ENCODE results near the gene PDK2. TPM values are rescaled to one million over a fixed set of nuclear protein-coding genes. Genes with fewer than 3 reads are reported as not detected.

Gene PDK2
- total RNA-seq, 1 experiment from 2014 or later: 20.4 TPM

DNA sequence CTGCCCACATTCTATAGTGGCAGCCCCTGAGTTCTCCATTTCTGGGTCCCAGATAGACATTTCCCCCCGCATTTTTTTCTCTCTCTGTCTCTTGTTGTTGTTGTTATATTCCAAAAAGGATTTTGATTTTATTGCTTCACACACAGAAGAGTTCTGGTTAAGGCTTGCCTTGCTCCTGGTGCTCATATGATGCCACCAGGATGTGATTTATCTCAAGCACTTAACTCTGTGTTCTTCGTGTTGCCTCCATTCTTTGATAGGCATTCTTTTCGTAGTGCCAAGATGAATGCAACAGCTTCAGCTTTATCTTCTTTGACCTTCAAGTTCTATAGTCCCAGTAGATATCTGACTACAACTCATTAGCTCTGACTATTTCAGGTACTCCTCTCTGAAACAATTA lies 30.1 kb upstream of the PDK2 start:
- intact Hi-C loops (cut with micrococcal nuclease; ENCODE audit: unreplicated experiment): no loop called here
- Histone ChIP-seq H3K27ac (ENCODE audit: low read depth, low read length, poor library complexity, severe bottlenecking) (no peak overlapping the region), H3K36me3 (ENCODE audit: insufficient read depth, low read length, poor library complexity, severe bottlenecking) (no peaks in the 10 kb centered on the region)

GRCh38 chr17:50066995-50067394 lies 28.2 kb upstream of the PDK2 start:
- Histone ChIP-seq H3K9me3 (ENCODE audit: low read depth, low read length, poor library complexity, severe bottlenecking) (no peaks in the 10 kb centered on the region), H3K4me1 (ENCODE audit: insufficient read depth, low read length, poor library complexity, severe bottlenecking) (peaks cover 8% of the 10 kb centered on the region), H3K36me3 (ENCODE audit: insufficient read depth, low read length, poor library complexity, severe bottlenecking) (no peaks in the 10 kb centered on the region), H3K27ac (ENCODE audit: low read depth, low read length, poor library complexity, severe bottlenecking) (no peak overlapping the region), H3K27me3 (replicated peaks; ENCODE audit: insufficient read depth, low read depth, low read length, poor library complexity) (no peaks in the 10 kb centered on the region), H3K4me3 (ENCODE audit: low read depth, low read length, poor library complexity, severe bottlenecking) (no peak overlapping the region)
- no TSS peak for BruUV-seq (replicated peaks)
- ChIA-PET POLR2A (ENCODE audit: low non-redundant PET) (no interaction called here), CTCF (no interaction called here)
- no peak for TF ChIP-seq EZH2 (IDR thresholded peaks at IDR 0.05; ENCODE audit: borderline replicate concordance, low read depth, low read length, poor library complexity, severe bottlenecking)
- no peak for TF ChIP-seq CTCF (conservative IDR thresholded peaks at IDR 0.05; ENCODE audit: low read depth, low read length)
- intact Hi-C loops (cut with micrococcal nuclease; ENCODE audit: unreplicated experiment): no loop called here
- no peak for DNase-seq (ENCODE audit: low spot score)

More for the DNA sequence above, 30.1 kb upstream of the PDK2 start:
- TF ChIP-seq EZH2 (IDR thresholded peaks at IDR 0.05; ENCODE audit: borderline replicate concordance, low read depth, low read length, poor library complexity, severe bottlenecking) (no peak), CTCF (conservative IDR thresholded peaks at IDR 0.05; ENCODE audit: low read depth, low read length) (no peak)
- CTCF ChIA-PET: no interaction called here
- DNase-seq (ENCODE audit: low spot score): no peak
- Histone ChIP-seq H3K9me3 (ENCODE audit: low read depth, low read length, poor library complexity, severe bottlenecking) (no peaks in the 10 kb centered on the region), H3K4me1 (ENCODE audit: insufficient read depth, low read length, poor library complexity, severe bottlenecking) (peaks cover 8% of the 10 kb centered on the region), H3K27me3 (replicated peaks; ENCODE audit: insufficient read depth, low read depth, low read length, poor library complexity) (no peaks in the 10 kb centered on the region), H3K4me3 (ENCODE audit: low read depth, low read length, poor library complexity, severe bottlenecking) (no peak overlapping the region)
- BruUV-seq (replicated peaks): no TSS peak
- POLR2A ChIA-PET (ENCODE audit: low non-redundant PET): no interaction called here

DNA sequence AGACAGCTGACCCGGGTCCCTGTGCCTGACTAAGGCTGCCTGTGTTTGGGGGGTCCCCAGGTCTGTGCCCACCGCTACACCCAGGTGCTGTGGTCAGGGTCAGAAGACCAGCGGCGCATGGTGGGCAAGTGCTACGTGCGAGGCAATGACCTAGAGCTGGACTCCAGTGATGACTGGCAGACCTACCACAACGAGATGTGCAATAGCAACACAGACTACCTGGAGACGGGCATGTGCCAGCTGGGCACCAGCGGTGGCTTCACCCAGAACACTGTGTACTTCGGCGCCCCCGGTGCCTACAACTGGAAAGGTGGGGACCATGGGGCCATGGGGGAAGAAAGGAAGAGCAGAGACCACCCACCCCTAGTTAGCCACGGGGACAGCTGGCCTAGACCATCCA lies 27.2 kb upstream of the PDK2 start:
- ChIA-PET POLR2A (ENCODE audit: low non-redundant PET) (no interaction called here), CTCF (no interaction called here)
- intact Hi-C loops (cut with micrococcal nuclease; ENCODE audit: unreplicated experiment): no loop called here
- Histone ChIP-seq H3K9me3 (ENCODE audit: low read depth, low read length, poor library complexity, severe bottlenecking) (no peaks in the 10 kb centered on the region), H3K4me3 (ENCODE audit: low read depth, low read length, poor library complexity, severe bottlenecking) (no peak overlapping the region), H3K36me3 (ENCODE audit: insufficient read depth, low read length, poor library complexity, severe bottlenecking) (no peaks in the 10 kb centered on the region), H3K27me3 (replicated peaks; ENCODE audit: insufficient read depth, low read depth, low read length, poor library complexity) (no peaks in the 10 kb centered on the region), H3K27ac (ENCODE audit: low read depth, low read length, poor library complexity, severe bottlenecking) (no peak overlapping the region), H3K4me1 (ENCODE audit: insufficient read depth, low read length, poor library complexity, severe bottlenecking) (peaks cover 8% of the 10 kb centered on the region)
- TF ChIP-seq CTCF (conservative IDR thresholded peaks at IDR 0.05; ENCODE audit: low read depth, low read length) (no peak), EZH2 (IDR thresholded peaks at IDR 0.05; ENCODE audit: borderline replicate concordance, low read depth, low read length, poor library complexity, severe bottlenecking) (no peak)
- no peak for DNase-seq (ENCODE audit: low spot score)
- BruUV-seq (replicated peaks): no TSS peak

Data from A673 (cell line).